CD4-positive, alpha-beta T cell treated with Interleukin-15 for 1 hour (primary cell): ENCODE measurements around the gene ABL2.
"Not testable (repeated sequence)": the region's sequence is repeated elsewhere in the genome, so short reads cannot be mapped to it uniquely, and the experiment has no call there.

ENCODE experiments used
- DNase-seq: peaks from one replicate; pipeline ENCODE4 v3.0.0-alpha.2; 2020

ABL2 gene

DNA sequence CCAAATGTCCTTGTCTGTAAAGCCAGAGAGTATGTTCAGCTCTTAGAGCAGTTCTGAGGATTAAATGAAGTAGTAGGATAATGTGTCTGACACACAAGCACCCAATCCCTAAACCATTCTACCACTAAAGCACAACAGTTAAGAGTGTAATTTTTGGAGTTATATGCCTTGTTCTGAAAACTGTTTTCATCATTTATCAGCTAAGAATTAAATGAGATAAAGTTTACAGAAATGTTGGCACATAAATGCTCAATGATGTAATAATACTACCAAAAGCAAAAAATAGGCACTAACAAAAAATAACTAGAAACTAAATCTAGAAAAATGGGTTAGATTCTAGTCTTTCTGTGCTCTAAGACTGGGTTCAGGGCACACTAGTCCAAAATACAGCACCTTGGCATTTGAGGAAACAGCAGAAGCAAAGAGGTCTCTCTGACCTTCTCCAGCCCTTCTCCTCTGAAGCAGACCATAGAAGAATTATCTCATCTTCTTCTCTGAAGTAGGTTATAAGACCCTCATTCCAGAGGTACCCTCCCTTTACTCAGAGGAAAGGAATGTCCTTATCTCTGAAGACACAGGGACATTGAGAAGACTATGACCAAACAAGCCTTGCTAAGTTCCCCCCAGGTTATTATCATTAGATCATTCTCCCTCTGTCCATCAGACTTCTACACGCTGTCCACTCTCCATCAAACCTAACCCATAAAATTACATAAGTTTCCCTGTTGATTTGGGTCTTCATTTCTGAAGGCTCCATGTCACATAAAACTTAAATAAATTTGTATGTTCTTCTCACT, 20.6 kb downstream of the ABL2 start:
- DNase-seq, result no peak

DNA sequence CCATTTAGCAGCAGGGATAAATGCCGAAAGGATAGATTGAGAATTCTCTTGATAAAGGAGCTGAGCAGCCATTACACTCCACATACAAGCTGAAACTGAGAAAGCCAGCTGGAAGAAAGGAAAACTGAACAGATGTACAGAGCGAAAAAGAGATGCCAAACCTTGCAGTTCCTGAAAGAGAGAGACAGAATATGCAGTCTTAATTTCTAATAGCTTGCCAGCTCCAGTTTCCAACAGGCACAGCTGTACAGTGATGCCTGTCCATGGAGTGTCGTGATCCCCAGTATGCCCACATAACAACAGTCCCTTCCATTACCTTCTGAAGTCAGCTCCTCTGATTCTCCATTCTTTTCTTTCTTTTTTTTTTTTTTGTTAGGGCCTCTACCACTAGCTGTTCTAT, 22.7 kb downstream of the ABL2 start:
- DNase-seq, result no peak

DNA sequence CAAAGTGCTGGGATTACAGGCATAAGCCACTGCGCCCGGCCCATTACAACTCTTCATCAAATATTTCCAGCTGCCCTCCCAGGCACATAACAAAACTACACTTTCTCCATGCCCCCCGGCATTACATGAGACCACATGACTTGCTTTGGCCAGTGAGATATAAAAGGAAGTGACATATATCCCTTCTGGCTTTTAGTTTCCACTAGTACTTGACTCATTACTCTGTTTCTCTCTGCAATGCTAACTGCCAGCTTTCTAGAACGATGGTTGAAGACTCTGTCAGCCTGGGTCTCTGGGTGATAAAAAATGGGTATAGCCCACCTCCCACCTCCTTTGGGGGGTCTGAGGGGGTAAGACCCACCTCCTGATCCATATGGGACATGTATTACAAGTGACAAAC, 24.2 kb downstream of the ABL2 start:
- DNase-seq, result no peak

DNA sequence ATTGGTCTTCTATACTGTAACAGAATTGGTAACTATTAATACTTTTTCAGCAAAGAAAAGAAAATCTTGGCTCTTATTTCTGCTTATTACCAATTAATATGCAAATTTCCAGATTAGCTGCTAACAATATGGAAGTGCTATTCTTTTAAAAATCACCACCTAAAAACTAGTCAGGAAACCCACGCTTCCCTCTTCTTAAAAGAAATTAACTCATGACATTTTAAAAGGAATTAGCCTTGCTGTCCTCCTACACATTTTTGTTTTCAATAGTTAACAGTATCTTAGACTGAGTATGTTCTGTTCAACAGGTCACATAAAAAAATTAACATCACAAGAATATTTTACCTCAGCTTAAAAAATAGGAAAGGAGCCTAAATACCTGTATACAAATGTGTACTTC, 27.3 kb downstream of the ABL2 start:
- DNase-seq, result no peak

DNA sequence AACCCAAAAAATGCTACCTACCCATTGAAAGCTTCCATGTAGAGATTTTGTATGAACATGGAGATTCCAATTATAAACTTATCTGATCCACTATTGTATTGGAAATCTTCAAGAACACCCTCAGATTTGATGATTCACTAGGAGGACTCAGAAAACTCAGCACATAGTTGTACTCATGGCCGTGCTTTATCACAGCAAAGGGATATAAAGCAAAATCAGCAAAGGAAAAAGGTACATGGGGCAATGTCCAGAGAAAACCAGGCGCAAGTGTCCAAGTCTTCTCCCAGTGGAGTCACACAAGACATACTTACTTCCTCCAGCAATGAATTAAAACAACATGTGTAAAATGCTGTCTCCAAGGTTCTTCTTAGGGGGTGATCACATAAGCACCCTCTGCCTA, 28.9 kb downstream of the ABL2 start:
- DNase-seq, result no peak

DNA sequence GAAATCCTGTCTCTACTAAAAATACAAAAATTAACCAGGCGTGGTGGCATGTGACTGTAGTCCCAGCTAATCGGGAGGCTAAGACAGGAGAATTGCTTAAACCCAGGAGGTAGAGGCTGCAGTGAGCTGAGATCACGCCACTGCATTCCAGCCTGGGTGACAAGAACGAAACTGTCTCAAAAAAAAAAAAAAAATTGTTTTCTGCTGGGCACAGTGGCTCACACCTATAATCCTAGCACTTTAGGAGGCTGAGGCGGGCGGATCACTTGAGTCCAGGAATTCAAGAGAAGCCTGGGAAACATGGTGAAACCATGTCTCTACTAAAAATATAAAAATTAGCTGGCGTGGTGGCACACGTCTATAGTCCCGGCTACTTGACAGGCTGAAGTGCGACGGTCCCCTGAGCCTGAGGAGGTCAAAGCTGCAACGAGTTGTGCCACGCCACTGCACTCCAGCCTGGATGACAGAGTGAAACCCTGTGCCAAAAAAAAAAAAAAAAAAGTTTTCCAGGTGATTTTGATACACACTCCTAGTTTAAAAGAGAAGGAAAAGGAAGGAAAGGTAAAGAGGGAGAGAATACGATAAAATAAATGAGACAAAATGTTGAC, 31.7 kb downstream of the ABL2 start:
- no peak for DNase-seq

DNA sequence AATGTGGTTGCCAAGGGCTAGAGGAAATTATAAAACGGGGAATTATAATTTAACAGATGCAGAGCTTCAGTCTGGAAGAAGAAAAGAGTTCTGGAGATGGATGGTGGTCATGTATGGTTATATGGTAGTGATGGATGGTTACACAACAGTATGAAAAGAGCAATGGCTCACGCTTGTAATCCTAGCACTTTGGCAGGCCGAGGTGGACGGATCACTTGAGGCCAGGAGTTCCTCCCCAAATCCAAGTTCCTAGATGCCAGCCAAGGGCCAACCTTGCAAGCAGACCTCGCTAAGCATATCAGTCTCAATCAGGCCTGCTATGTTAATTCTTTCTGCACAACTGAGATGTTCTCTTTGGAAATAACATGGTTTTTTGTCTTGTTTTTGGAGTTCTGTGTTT, 33.6 kb downstream of the ABL2 start:
- DNase-seq, result not testable (repeated sequence)

DNA sequence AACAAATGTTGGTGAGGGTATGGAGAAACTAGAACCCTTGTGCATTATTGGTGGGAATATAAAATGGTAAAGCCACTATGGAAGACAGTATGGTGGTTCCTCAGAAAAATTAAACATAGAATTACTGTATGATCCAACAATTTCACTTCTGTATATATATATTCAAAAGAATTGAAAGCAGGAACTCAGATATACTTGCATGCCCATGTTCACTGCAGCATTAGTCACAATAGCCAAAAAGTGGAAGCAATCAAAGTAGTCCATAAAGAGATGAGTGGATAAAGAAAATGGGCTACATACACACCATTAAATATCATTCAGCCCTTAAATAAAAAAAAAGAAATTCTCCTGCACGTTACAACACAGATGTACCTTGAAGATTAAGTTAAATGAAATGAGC, 34.1 kb downstream of the ABL2 start:
- no peak for DNase-seq

DNA sequence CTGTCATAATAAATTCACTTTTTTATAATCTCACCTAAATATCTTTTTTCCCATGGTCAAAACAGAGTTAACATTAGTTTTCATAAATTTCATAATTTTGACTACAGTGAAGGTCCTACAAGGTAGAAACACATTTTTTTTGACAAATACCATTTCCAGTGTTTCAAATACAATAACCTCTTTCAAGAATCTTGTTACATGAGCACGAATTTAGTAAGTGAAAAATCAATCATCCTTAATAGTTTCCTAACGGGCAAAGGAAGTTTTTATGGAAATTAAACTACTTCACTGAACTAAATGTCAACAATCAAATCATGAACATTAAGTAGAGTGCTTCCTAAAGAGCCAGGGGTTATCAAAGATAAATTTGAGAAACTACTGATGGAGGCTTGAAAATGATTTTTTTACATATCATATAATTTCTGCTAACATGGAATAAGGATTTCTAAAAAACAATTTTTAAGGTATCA, 35.4 kb downstream of the ABL2 start:
- DNase-seq, result no peak

DNA sequence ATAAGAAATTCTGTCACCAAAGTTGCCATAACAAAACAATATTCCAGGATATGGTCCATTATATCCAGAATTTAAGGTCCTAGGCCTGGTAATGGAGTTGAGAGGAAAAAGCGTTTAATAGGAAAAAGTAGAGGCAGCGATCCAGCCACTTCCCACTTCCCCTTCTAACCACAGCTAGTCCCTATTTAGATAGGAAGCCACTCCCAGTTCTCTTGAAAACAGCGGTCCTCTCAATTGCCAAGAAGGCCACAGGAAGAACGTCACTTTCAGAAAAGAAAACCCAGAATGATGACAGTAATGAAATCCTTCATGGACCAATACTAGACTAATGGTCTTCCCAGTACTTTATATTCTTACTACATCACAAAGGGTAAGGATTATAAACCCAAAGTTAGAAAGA, 38.6 kb downstream of the ABL2 start:
- peak; percentile 19 for DNase-seq

DNA sequence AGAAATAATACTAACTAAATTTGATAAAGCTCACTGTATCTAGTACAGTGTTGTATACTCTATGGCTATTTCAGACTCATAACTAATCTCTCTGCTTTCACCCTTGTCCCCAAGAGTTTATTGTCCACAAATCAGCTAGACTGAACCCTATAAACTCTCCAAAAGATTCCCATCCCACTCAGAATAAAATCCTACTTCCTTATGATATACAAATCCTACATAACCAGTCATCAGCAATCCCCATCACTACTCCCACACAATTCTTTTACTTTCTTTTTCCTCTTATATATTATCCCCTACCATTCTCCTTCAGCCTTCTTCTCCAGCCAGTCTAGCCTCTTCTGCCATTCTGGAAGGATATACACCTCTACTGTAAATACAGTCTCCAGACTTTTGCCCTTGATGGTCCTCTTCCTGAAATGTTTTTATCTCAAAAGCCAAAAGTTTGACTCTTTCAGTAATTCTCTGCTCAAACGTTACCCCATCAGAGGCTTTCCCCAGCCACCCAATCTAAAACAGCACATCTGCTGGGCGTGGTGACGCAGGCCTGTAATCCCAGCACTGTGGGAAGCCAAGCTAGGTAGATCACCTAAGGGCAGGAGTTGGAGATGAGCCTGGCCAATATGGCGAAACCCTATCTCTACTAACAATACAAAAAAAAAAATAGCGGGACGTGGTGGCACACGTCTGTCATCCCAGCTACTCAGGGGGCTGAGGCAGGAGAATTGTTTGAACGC, 41.6 kb downstream of the ABL2 start:
- DNase-seq, result no peak

DNA sequence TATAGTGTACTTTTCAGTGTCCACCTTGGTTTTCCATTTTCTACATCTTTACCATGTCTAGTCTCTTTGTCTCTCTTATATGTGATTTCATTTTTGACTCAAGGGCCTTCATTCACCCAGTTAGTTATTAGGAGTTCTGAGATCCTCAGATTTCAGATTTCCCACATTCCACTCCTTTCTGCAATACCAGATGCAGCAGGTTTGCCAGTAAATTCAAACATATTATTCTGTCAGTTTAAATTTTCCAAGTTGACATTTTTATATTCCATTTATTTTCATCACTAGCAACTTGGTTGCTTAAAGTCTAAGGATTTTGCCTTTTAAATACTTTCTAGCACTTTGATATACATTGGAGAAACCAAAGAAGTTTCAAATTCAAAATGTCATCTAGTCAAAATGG, 42.4 kb downstream of the ABL2 start:
- DNase-seq, result no peak

DNA sequence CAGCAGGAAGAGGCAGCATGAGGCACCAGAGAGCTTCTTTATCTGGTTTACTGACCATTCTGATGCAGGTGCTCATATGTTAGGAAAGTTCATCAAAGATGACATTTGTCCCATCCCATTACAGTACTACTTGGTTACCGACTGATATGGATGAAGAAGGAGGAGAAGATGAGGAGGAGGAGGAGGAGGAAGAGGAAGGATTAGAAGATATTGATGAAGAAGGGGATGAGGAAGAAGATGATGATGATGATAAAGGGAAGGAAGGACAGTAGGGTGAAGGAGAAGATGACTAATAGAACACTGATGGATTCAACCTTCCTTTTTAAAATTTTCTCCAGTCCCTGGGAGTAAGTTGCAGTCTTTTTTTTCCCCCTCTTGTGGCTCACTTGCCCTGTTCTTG, 45.1 kb downstream of the ABL2 start:
- DNase-seq, result no peak

DNA sequence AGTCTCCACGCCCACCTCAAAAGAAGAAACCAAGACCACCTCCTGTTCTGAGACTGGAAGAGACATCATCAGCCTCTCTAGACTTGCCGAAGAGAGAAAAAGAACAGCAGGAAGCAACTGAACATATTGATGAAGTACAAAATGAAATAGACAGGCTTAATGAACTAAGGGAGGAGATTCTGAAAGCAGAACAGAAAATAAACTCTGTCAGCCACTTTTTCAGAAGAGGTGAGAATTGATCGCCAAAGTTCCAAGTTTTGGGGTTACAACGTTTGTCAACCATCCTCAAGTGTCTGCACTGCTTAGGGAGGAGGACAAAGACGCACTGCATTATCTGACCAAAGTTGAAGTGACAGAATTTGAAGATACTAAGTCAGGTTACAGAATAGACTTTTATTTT, 45.6 kb downstream of the ABL2 start:
- no peak for DNase-seq

DNA sequence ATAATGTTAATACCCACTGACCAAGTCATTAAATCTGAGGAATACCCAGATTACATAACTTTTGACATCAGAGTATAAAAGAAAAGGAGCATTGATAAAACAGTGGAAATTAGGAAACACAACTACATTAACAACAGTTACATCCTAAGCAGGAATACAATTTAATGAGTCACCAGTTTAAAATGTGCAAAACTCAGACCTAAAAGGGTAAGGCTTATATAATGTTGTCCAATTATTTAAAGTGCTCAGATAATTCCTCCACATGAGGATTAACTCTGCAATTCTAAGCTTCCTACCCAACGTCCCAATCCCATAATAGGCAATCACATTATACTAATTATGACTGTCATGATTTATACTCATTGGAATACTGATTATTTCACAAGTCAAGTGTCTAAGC, 50.5 kb downstream of the ABL2 start:
- no peak for DNase-seq

DNA sequence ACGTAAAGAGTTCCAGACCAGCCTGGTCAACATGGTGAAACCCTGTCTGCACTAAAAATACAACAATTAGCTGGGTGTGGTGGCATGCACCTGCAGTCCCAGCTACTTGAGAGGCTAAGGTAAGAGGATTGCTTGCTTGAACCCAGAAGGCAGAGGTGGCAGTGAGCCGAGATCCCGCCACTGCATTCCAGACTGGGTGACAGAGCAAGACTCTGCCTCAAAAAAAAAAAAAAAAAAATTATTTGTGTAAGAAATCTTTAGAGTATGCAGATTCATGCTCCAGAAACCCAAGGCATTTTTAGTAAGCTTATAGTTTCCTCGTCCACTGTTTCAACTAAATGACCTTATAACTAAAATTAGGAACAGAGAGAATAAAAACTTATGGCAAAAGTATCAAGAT, 51.3 kb downstream of the ABL2 start:
- no peak for DNase-seq

DNA sequence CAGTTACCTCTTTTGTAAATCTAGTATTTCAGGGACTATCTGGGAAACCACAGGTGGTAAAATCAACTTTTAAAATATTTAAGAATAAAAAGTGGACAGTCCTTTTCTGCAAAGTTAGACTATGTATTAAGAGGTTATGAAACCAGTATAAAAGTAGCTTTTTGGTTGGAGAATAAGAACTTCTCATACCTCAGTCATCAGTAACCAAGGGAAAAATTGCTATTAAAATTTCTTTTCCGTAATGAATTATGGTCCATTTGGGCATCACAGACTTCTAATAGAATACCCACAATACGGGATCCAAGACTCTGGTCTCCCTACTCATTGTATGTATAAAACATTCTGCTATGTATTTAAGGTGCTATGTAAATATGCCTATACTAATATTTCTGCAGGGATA, 51.9 kb downstream of the ABL2 start:
- DNase-seq, result no peak

DNA sequence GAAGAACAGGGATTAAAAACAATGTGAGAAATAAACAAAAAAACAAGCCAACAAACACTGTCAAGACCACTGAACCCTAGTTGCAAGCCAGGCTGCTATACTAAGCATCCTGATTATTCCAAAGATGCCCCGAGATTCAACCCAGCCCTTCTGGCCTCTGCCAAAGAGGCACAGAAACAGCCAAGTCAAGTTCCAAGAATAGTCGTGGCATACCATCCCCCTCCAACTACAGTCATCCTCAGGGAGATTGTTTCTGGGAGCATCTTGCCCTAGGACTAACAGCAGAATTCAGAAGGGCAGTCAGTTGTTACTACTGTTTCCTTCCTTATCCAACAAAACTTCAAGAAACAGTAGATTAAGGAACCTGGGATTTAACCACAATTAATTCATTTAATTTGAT, 52.3 kb downstream of the ABL2 start:
- no peak for DNase-seq

DNA sequence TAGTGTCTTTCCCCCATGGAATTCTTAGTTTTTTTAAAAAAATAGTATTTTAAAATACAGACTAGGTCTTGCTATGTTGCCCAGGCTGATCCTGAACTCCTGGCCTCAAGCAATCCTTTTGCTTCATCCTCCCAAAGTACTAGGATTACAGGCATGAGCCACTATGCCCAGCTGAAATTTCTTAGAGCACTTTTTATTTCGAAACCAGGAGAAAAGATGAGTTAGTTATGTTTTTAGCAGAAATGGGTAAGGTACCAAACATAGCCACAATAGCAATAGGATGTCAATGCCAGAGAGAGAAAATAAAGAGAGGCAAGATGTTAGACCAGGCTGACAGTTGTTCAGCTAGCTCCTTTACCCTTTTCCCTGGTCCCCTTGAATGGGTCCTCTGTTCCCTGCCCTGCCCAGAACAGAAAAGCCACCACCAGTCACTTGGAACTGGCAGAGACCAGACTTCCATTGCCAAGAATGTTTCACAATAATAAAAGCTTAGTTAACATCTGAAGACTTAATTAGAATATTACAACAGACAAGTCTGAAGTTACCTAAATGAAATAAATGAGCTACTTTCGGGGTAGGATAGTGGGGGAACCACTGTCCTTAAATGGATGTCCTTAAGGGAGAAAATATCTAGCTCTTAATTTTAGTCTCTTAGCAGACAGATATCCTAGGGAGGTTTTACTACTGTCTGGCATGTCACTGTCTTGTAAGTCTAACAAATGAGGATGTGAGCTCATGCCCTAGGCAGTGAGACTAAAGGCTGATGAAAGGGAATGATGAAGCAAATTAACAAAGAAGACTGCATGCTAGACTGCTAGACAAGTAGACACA, 54.3 kb downstream of the ABL2 start:
- DNase-seq, result no peak

DNA sequence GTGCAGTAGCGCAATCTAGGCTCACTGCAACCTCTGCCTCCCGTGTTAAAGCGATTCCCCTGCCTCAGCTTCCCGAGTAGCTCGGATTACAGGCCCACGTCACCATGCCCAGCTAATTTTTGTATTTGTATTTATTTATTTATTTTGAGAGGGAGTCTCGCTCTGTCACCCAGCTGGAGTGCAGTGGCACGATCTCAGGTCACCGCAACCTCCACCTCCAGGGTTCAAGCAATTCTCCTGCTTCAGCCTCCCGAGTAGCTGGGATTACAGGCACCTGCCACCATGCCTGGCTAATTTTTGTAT, 59.1 kb downstream of the ABL2 start:
- DNase-seq, result not testable (repeated sequence)

DNA sequence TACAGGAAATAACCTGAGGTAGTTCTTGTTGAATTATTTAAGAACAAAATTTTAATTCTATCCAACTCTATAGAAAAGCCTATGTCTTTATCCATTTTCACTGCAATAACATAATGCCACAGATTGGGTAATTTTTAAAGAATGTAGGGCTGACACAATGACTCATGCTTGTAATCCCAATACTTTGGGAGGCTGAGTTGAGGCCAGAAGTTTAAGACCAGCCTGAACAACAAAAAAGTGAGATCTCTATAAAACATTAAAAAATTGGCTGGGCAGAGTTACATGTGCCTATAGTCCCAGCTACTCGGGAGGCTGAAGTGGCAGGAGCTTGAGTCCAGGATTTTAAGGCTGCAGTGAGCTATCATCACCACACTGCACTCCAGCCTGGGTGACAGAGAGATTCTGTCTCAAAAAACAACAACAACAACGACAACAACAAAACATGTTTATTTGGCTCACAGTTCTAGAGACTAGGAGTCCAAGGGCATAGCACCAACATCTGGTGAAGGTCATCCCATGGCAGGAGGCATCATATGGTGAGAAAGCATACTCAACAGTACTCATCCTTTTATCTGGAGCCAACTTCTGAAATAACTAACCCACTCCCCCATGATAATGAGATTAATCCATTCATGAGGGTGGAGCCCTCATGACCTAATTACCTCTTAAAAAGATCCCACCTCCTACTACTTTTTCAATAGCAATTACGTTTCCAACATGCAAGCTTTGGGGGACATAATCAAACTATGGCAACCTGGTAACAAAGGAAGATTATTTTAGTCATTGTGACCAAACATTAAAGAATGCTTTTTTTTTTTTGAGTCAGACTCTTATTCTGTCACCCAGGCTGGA, 59.6 kb downstream of the ABL2 start:
- DNase-seq, result no peak

DNA sequence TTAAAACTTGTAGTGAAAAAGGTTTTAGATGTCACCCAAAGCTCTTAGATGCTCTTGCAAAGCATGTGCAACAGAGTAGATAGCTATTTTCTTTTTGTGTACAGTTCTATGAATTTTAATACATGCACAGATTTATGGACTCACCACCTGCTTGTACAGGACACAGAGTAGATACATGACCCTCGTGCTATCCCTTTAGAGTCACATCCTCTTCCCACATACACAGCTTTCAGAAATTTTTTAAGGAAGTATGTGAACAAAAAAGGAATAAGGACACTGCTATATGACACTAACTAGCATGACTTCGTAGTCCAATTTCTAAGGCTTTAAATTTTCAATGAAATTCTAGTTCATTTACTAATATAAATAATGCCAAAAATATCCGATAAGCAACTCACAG, 60.9 kb downstream of the ABL2 start:
- no peak for DNase-seq
